GM10266 (cell line): ENCODE measurements around the gene POLRMT.

Experiments used
- DNase-seq: peaks from one replicate; pipeline ENCODE4 v3.0.0; 2012; ENCODE audit errors: extremely low spot score
- TF ChIP-seq, protein P1 (sequence below): IDR thresholded peaks from 2 replicates; pipeline ENCODE4 v1.5.1; 2012; ENCODE audit warnings: mild to moderate bottlenecking, low read depth; ENCODE audit not compliant: control insufficient read depth, insufficient read depth; ENCODE audit errors: missing control alignments

POLRMT gene

DNA sequence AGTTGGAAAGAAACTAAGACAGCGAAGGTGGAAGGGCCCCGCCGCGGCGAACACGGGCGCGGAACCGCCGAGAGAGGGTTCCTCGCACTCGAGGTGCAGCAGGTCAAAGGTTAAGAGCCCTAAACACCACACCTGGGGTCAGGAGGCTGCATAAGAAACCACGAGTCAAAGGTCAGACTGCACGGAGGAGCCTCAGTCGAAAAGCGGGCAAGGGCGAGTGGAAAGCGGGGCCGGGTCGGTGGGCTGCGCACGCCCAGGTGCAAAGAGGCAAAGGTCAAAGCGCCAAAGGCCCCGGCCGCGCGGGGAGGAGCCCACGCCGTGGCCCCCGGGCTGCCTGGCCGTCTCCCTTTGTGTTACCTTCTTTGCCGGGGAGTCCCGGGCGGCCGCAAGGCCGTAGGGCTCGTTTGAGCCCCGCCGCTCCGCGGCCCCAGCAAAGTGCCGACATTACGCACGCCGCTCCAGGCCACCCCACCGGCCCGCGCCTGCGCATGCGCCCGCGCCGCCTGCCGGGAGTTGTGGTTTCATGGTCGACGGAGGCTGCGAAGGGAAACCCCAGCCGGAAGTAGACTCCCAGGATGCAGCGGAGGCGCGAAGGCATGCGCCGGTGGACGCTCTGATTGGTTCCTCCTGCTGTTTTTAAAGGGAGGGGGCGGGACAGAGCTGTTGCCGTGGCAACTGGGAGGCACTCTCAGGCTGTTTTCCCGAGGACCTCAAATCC is at the start of gene POLRMT:
POLRMT (minus strand) TSS at position 470 of the 718 bp plus-strand sequence; CDS start at position 445, 25 bp downstream.
- DNase-seq, result peak; percentile 100
- TF ChIP-seq, protein P1, sequence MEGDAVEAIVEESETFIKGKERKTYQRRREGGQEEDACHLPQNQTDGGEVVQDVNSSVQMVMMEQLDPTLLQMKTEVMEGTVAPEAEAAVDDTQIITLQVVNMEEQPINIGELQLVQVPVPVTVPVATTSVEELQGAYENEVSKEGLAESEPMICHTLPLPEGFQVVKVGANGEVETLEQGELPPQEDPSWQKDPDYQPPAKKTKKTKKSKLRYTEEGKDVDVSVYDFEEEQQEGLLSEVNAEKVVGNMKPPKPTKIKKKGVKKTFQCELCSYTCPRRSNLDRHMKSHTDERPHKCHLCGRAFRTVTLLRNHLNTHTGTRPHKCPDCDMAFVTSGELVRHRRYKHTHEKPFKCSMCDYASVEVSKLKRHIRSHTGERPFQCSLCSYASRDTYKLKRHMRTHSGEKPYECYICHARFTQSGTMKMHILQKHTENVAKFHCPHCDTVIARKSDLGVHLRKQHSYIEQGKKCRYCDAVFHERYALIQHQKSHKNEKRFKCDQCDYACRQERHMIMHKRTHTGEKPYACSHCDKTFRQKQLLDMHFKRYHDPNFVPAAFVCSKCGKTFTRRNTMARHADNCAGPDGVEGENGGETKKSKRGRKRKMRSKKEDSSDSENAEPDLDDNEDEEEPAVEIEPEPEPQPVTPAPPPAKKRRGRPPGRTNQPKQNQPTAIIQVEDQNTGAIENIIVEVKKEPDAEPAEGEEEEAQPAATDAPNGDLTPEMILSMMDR, result no peak

DNA sequence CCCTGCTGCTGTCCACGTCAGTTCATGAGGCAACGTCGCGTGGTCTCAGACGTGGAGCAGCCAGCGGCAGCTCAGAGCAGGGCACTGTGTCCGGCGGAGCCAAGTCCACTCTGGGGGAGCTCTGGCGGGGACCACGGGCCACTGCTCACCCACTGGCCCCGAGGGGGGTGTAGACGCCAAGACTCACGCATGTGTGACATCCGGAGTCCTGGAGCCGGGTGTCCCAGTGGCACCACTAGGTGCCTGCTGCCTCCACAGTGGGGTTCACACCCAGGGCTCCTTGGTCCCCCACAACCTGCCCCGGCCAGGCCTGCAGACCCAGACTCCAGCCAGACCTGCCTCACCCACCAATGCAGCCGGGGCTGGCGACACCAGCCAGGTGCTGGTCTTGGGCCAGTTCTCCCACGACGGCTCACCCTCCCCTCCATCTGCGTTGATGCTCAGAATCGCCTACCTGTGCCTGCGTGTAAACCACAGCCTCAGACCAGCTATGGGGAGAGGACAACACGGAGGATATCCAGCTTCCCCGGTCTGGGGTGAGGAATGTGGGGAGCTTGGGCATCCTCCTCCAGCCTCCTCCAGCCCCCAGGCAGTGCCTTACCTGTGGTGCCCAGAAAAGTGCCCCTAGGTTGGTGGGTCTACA is 49.5 kb upstream of the POLRMT start:
- DNase-seq, result no peak
- TF ChIP-seq, protein P1, result no peak

DNA sequence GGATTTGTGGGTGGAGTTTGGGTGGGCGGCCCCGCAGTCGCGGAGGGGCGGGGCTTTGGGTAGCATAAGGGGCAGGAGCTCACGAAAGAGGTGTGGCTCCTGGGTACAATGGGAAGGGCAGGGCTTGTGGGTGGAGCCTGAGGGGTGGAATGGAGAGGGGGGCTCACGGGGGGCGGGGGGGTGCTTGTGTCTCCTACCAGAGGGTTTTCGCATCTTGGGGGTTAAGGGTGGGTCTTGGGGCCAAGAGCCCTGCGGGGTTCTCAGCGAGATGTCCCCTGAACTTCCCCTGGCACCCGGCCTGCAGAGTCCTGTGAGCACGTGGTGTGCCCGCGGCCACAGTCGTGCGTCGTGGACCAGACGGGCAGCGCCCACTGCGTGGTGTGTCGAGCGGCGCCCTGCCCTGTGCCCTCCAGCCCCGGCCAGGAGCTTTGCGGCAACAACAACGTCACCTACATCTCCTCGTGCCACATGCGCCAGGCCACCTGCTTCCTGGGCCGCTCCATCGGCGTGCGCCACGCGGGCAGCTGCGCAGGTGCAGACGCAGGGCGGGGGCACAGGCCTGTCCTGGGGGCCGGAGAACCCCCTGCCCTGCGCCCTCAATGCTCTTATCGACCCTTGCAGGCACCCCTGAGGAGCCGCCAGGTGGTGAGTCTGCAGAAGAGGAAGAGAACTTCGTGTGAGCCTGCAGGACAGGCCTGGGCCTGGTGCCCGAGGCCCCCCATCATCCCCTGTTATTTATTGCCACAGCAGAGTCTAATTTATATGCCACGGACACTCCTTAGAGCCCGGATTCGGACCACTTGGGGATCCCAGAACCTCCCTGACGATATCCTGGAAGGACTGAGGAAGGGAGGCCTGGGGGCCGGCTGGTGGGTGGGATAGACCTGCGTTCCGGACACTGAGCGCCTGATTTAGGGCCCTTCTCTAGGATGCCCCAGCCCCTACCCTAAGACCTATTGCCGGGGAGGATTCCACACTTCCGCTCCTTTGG is 48.0 kb upstream of the POLRMT start:
- TF ChIP-seq, protein P1, result no peak
- peak; percentile 97 for DNase-seq

DNA sequence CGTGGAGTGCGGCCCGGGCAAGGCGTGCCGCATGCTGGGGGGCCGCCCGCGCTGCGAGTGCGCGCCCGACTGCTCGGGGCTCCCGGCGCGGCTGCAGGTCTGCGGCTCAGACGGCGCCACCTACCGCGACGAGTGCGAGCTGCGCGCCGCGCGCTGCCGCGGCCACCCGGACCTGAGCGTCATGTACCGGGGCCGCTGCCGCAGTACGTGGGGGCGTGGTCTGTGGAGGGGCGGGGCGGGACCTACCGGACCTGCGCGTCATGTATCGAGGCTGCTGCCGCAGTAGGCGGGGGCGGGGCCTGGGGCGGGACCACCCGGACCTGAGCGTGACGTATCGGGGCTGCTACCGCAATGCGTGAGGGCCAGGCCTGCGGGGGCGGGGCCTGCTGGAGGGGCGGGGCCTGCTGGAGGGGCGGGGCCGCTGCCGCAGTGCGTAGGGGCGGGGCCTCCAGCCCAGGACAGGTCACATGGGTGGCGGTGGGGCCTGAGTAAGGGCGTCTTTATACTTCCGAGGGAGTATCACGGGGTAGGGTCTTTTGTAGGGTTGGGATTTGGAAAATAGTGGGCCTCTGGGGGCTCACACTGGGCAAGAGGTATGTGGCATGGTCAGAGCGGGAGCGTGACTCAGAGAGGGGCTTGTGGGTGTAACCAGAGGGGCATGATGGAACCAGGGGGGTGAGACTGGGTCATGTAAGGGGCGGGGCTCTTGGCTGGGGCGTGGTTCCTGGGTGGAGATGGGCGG is 47.1 kb upstream of the POLRMT start:
- TF ChIP-seq, protein P1, result peak; percentile 78
- DNase-seq, result peak; percentile 100

DNA sequence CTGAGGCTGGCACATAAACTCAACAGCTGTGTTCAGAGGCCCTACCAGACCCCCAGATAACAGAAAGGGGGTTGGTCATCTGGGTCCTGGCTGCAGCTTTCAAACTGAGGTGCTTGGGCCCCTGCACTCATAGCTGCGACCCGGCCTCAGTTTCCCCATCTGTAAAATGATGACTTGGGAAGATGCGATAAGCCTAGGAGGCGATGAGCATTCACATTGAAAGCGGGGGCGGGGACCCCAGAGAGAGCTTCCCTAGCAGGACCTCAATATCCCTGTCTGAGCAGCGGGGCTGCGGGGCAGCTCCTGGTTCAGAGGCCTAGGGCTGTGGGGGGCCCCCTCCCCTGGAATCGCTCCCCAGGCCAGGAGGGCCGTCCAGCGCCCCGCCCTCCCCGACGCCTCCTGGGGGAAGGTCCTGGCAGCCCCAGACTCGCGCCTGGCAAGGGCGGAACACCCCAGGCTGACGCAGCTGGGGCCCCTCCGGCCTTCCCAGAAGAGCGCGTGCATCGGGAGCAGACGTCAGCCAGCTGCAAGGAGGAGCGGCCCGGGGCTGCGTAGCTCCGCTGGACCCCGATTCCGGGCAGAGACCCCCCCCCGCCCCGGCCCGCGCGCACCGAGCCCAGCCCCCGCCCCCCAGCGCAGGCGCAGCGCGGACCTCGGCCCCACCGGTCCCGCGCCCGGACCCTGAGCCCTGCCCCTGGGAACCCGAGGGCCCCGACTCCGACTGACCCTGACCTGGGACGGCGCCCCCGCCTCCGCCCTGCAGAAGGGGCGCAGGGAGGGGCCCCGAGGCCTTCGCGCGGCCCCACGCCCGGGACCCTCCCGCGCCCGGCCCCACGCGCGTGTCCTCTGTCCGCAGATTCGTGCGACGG is 46.3 kb upstream of the POLRMT start:
- TF ChIP-seq, protein P1, result no peak
- DNase-seq, result peak; percentile 77
